Prostate gland (tissue), 2 donors: ENCODE results near the gene DUS1L. TPM values are rescaled to one million over a fixed set of nuclear protein-coding genes. Genes with fewer than 3 reads are reported as not detected.
A peak's percentile ranks its signal among the peaks of the same experiment; 100 is the strongest.

Experiments used
- DNase-seq: peaks from one replicate; pipeline ENCODE4 v3.0.0-alpha.2; 2019; ENCODE audit warnings: low spot score
- H3K27ac ChIP-seq, 2 donors: fragments of 200-600 bp; sonication (generic); 2 replicates each; pipeline ENCODE4 v1.5.1; 2017 to 2019
- H3K27me3 ChIP-seq: fragments of 200-600 bp; sonication (generic); replicated peaks from 2 replicates; pipeline ENCODE4 v1.5.1; 2019; ENCODE audit not compliant: insufficient read depth
- H3K36me3 ChIP-seq, 2 donors: fragments of 200-600 bp; sonication (generic); 1 replicate in 1 of 2; 2 replicates in 1 of 2; pipeline versions ENCODE4 v1.5.1 to v1.8.1; 2017 to 2019
- H3K4me1 ChIP-seq: fragments of 200-600 bp; sonication (generic); replicated peaks from 2 replicates; pipeline ENCODE4 v1.5.1; 2019
- H3K4me3 ChIP-seq, 2 donors: fragments of 200-600 bp; sonication (generic); 2 replicates each; pipeline ENCODE4 v1.5.1; 2017 to 2019
- H3K9me3 ChIP-seq: fragments of 200-600 bp; sonication (generic); 2 replicates; pipeline ENCODE4 v1.5.1; 2017
- CTCF ChIP-seq, 4 experiments: fragments of 200-600 bp in 2 of 4; fragments of 450-650 bp in 2 of 4; sonication (generic) in 2 of 4; IDR thresholded peaks; 1 replicate in 3 of 4; 2 replicates in 1 of 4; pipeline ENCODE4 v1.5.1; 2016 to 2019; ENCODE audit warnings: antibody characterized with exemption in 4 of 4, mild to moderate bottlenecking in 2 of 4, moderate library complexity in 2 of 4
- POLR2A ChIP-seq: fragments of 450-650 bp; IDR thresholded peaks from one replicate; pipeline ENCODE4 v1.6.1; 2016; ENCODE audit warnings: antibody characterized with exemption, mild to moderate bottlenecking
- POLR2AphosphoS5 ChIP-seq: sonication (generic); formaldehyde crosslinking; IDR thresholded peaks from one replicate; pipeline ENCODE4 v1.6.1; 2017; ENCODE audit warnings: antibody characterized with exemption
- WGBS: methylation state at CpG from one replicate; pipeline ENCODE4 v1.1.5; 2018; 5-methylcytosine and 5-hydroxymethylcytosine counted together
- intact Hi-C: fragments of 100-400 bp; cut with DNase I; formaldehyde crosslinking; loops from one replicate; pipeline ENCODE4 v1.14.2; 2022
- total RNA-seq, 2 donors: library from RNA; depleted of rRNA; stranded (reverse); fragments of >200 nt; gene quantifications; one replicate each; pipeline ENCODE4 v1.1.0, GENCODE V29; 2016

DUS1L gene
- total RNA-seq, 2 donors from 2014 or later: 95.9 to 119 TPM

GRCh38 chr17:82014971-82015310 is 50.7 kb downstream of the DUS1L start:
- intact Hi-C loops: no loop called here

GRCh38 chr17:82014432-82014831 is 51.2 kb downstream of the DUS1L start:
- no peak overlapping the region for H3K4me3 ChIP-seq
- no peak overlapping the region for H3K27ac ChIP-seq
- no peak for TF ChIP-seq POLR2A
- no peak for TF ChIP-seq POLR2AphosphoS5
- no peak for TF ChIP-seq CTCF (IDR thresholded peaks at IDR 0.05)
- H3K27me3 ChIP-seq: no peaks in the 10 kb centered on the region
- no peaks in the 10 kb centered on the region for H3K9me3 ChIP-seq
- intact Hi-C loops: no loop called here
- H3K4me1 ChIP-seq: no peaks in the 10 kb centered on the region
- 50% methylated on average over 22 of the region's 23 CpGs for WGBS
- no peak for DNase-seq
- H3K36me3 ChIP-seq: no peaks in the 10 kb centered on the region

More at GRCh38 chr17:82014971-82015310, 50.7 kb downstream of the DUS1L start:
- no peak for TF ChIP-seq POLR2A
- no peak for TF ChIP-seq POLR2AphosphoS5
- no peak for TF ChIP-seq CTCF (IDR thresholded peaks at IDR 0.05)
- Histone ChIP-seq H3K9me3 (no peaks in the 10 kb centered on the region), H3K4me3 (no peak overlapping the region), H3K36me3 (no peaks in the 10 kb centered on the region), H3K27ac (no peak overlapping the region), H3K27me3 (no peaks in the 10 kb centered on the region), H3K4me1 (no peaks in the 10 kb centered on the region)
- 84% methylated on average over 13 of the region's 13 CpGs for WGBS
- no peak for DNase-seq

GRCh38 chr17:82013772-82014321 is 51.8 kb downstream of the DUS1L start:
- WGBS: 79% methylated on average over 16 of the region's 16 CpGs
- H3K36me3 ChIP-seq: no peaks in the 10 kb centered on the region
- no peaks in the 10 kb centered on the region for H3K4me1 ChIP-seq
- no peak overlapping the region for H3K4me3 ChIP-seq
- H3K27me3 ChIP-seq: no peaks in the 10 kb centered on the region
- no peak for DNase-seq
- H3K27ac ChIP-seq: peak overlapping the region in 1 of 2 donors; percentile 48
- H3K9me3 ChIP-seq: no peaks in the 10 kb centered on the region
- intact Hi-C loops: no loop called here
- TF ChIP-seq POLR2AphosphoS5: no peak
- no peak for TF ChIP-seq POLR2A
- no peak for TF ChIP-seq CTCF (IDR thresholded peaks at IDR 0.05)

GRCh38 chr17:82013341-82013740 is 52.3 kb downstream of the DUS1L start:
- intact Hi-C loops: no loop called here
- Histone ChIP-seq H3K36me3 (no peaks in the 10 kb centered on the region), H3K4me1 (no peaks in the 10 kb centered on the region), H3K27ac (peak overlapping the region; percentile 42 to 48), H3K4me3 (no peak overlapping the region), H3K9me3 (no peaks in the 10 kb centered on the region), H3K27me3 (no peaks in the 10 kb centered on the region)
- DNase-seq: no peak
- TF ChIP-seq CTCF (IDR thresholded peaks at IDR 0.05): no peak
- TF ChIP-seq POLR2AphosphoS5: no peak
- no peak for TF ChIP-seq POLR2A
- WGBS: 31% methylated on average over 18 of the region's 22 CpGs

GRCh38 chr17:82012640-82013295 is 52.8 kb downstream of the DUS1L start:
- WGBS: 63% methylated on average over 17 of the region's 19 CpGs
- H3K27me3 ChIP-seq: no peaks in the 10 kb centered on the region

More at GRCh38 chr17:82012640-82013295, 52.8 kb downstream of the DUS1L start:
- Histone ChIP-seq H3K9me3 (no peaks in the 10 kb centered on the region), H3K27ac (peak overlapping the region; percentile 42 to 48), H3K36me3 (no peaks in the 10 kb centered on the region), H3K4me3 (no peak overlapping the region), H3K4me1 (no peaks in the 10 kb centered on the region)
- TF ChIP-seq POLR2AphosphoS5 (no peak), CTCF (IDR thresholded peaks at IDR 0.05) (no peak), POLR2A (no peak)
- DNase-seq: no peak
- intact Hi-C loops: no loop called here
